Progenitor cell of endocrine pancreas (in vitro differentiated cells): ENCODE results near the gene MSRB1. TPM values are rescaled to one million over a fixed set of nuclear protein-coding genes. Genes with fewer than 3 reads are reported as not detected.

Source experiments
- DNase-seq: peaks from one replicate; pipeline ENCODE4 v3.0.0; 2021; ENCODE audit warnings: low spot score; ENCODE audit not compliant: unreplicated experiment
- H3K27ac Mint-ChIP-seq: 2 replicates; pipeline ENCODE4 v1.8.0; 2021; ENCODE audit warnings: mild to moderate bottlenecking, moderate library complexity, mixed read lengths
- H3K27me3 Mint-ChIP-seq: 2 replicates; pipeline ENCODE4 v1.8.0; 2021; ENCODE audit warnings: mixed read lengths
- H3K36me3 Mint-ChIP-seq: 2 replicates; pipeline ENCODE4 v1.8.0; 2022; ENCODE audit warnings: mixed read lengths; ENCODE audit not compliant: insufficient read depth
- H3K4me1 Mint-ChIP-seq: 2 replicates; pipeline ENCODE4 v1.8.0; 2021; ENCODE audit warnings: low read depth, mixed read lengths
- H3K4me3 Mint-ChIP-seq: 2 replicates; pipeline ENCODE4 v1.8.0; 2021; ENCODE audit warnings: low read depth, mild to moderate bottlenecking, moderate library complexity, mixed read lengths
- H3K9me3 Mint-ChIP-seq: 2 replicates; pipeline ENCODE4 v1.8.0; 2021; ENCODE audit warnings: low read depth, mixed read lengths
- total RNA-seq: library from RNA; stranded (reverse); gene quantifications from 2 replicates; pipeline ENCODE4 v1.2.1, GENCODE V29; 2021
- TF ChIP-seq, protein P1 (sequence below): fragments of 200-600 bp; sonication (generic); IDR thresholded peaks from one replicate; pipeline ENCODE4 v1.5.0; 2021; ENCODE audit warnings: antibody characterized with exemption, mild to moderate bottlenecking; ENCODE audit not compliant: unreplicated experiment

MSRB1 gene
- total RNA-seq, 1 donor from 2014 or later = 28.9 TPM

DNA sequence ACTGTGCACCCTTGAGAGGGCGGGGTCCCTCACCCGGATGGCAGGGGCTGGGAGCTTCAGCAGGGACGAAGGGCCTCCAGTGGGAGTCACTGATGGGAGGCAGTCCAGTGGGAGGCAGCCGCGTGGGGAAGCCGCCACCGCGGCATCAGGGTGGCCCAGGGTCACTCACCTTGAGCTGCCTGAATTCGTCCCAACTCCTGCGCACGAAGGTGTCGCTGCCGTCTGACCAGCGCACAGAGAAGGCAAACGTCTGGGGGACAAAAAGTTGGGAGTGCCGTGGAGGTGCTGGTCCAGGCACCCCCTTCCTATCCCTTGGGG lies 37.7 kb upstream of the MSRB1 start:
- no peak overlapping the region for H3K27ac Mint-ChIP-seq
- peaks cover 6% of the 10 kb centered on the region for H3K36me3 Mint-ChIP-seq
- H3K27me3 Mint-ChIP-seq = peaks cover 40% of the 10 kb centered on the region
- H3K4me3 Mint-ChIP-seq = no peak overlapping the region
- no peak for DNase-seq
- H3K9me3 Mint-ChIP-seq = no peaks in the 10 kb centered on the region
- peaks cover 11% of the 10 kb centered on the region for H3K4me1 Mint-ChIP-seq
- TF ChIP-seq, protein P1, sequence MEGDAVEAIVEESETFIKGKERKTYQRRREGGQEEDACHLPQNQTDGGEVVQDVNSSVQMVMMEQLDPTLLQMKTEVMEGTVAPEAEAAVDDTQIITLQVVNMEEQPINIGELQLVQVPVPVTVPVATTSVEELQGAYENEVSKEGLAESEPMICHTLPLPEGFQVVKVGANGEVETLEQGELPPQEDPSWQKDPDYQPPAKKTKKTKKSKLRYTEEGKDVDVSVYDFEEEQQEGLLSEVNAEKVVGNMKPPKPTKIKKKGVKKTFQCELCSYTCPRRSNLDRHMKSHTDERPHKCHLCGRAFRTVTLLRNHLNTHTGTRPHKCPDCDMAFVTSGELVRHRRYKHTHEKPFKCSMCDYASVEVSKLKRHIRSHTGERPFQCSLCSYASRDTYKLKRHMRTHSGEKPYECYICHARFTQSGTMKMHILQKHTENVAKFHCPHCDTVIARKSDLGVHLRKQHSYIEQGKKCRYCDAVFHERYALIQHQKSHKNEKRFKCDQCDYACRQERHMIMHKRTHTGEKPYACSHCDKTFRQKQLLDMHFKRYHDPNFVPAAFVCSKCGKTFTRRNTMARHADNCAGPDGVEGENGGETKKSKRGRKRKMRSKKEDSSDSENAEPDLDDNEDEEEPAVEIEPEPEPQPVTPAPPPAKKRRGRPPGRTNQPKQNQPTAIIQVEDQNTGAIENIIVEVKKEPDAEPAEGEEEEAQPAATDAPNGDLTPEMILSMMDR = no peak

DNA sequence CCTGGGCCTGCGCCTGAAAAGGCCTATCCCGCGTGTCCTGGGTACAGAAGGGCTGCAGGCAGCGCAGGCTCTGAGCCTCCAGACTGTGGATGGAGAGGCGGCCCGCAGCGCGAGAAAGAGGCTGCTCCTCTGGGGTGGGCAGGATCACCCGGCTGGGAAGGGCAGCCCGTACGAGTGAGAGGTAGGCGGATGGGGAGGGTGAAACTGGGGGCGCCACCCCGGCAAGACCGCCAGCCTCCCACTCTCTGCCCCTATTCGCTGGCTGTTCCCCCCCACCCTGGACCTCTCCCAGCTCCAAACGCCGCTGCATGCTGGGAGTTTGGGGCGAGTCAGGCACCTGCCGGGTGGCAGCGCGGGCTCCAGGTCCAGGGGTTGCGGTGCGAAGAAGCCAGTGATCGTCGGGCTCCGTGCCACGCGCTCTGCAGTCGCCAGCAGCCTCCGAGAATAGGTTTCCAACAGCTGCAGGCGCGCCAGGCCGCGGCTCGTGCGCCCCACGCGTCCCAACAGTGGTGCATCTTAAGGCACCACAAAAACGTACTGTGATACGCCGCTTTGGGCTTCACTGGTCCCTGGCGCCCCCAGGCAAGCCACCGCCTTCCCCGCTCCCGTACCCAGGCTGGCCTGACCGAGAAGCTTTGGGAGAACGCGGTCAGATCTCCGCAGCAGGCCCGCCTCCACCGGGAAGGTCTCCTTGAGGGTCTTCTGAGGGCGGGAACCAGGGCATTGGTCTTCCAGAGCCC lies 37.2 kb upstream of the MSRB1 start:
- Mint-ChIP-seq H3K4me3 (no peak overlapping the region), H3K36me3 (peaks cover 6% of the 10 kb centered on the region), H3K9me3 (no peaks in the 10 kb centered on the region), H3K27ac (no peak overlapping the region), H3K4me1 (peaks cover 10% of the 10 kb centered on the region), H3K27me3 (peaks cover 40% of the 10 kb centered on the region)
- TF ChIP-seq, protein P1 = no peak
- no peak for DNase-seq

DNA sequence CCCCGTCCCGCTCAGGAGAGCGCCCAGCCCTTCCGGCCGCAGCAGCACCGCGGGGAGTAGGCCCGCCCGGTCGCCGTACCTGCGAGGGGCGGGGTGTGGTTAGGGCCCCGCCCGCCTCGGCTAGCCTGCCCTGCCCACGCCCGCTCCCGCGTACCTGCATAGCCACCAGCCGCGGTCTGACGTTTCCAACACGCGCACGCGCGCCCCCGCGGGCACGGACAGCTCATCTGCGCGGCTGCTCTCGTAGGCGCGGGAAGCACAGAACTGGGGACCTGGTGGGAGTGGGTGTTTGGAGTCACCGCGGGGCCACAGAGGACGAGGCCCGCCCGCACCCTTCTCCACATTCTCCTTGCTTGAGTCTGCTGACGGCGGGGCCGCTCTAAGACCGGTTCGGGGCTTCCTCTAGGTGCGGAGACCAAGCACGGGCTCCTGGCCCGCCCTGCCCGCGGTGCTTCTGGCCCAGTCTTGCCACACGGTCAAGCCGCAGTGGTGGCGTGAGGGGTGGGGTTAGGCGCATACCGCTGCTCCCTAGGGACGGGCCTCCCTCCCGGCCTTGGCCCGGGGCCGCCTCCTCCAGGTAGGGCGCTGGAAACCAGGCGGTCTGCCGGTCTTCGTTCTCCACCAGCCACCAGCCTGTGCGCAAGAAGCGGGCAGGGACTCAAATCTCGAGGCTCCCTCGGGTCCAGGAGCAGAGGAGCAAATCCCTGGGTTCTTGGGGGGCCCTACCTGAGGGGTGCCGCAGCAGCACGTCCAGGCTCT lies 36.5 kb upstream of the MSRB1 start:
- H3K4me3 Mint-ChIP-seq = no peak overlapping the region

DNA sequence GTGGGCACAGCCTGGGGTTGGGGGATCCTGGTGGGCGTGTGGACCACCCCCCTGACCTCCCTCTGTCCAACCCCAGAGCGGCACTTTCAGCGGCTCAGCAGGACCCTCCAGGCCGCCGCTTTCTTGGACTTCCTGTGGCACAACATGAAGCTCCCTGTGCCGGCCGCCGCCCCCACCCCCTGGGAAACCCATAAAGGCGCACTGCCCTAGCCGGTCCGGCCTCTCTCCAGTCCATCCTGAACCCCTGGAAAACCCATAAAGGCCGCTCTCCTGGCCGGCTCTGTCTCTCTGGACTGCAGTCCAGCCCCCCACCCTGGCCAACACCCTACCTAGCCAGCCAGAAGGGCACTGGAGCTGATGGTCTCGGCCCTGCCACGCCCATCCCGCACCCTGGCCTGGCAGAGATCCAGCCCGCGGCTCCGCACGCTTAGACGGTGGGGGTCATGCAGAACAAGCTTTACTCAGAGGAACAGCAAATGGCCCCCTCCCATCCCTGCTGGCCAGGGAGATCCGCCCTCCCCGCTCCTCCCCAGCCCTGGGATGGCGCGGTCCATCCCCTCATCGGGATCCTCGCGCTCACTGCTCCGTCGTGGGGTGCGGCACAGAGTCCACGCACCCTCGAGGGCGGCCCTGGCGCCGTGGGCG lies 35.6 kb upstream of the MSRB1 start:
- peaks cover 7% of the 10 kb centered on the region for H3K36me3 Mint-ChIP-seq
- no peak overlapping the region for H3K4me3 Mint-ChIP-seq
- DNase-seq = no peak
- H3K9me3 Mint-ChIP-seq = no peaks in the 10 kb centered on the region
- peaks cover 5% of the 10 kb centered on the region for H3K4me1 Mint-ChIP-seq
- peaks cover 40% of the 10 kb centered on the region for H3K27me3 Mint-ChIP-seq
- H3K27ac Mint-ChIP-seq = no peak overlapping the region
- TF ChIP-seq, protein P1 = no peak

More for the DNA sequence above, 36.5 kb upstream of the MSRB1 start:
- Mint-ChIP-seq H3K27me3 (peaks cover 40% of the 10 kb centered on the region), H3K27ac (no peak overlapping the region), H3K4me1 (peaks cover 5% of the 10 kb centered on the region), H3K9me3 (no peaks in the 10 kb centered on the region), H3K36me3 (peaks cover 7% of the 10 kb centered on the region)
- DNase-seq = no peak
- TF ChIP-seq, protein P1 = no peak

DNA sequence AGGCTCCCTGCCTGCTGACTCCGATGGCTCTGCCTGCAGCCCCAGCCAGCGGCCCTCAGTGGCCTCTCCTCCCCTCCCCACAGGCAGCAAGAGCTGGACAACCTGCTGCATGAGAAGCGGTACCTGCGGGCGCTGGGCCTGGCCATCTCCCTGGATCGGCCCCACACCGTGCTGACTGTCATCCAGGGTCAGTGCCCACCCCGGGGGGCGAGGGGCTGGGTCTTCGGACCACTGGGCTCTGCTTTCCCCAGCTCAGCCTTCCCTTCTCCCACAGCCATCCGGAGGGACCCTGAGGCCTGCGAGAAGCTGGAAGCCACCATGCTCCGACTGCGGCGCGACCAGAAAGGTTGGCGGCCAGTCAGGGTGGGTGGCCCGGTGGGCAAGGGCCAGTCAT lies 34.9 kb upstream of the MSRB1 start:
- Mint-ChIP-seq H3K9me3 (no peaks in the 10 kb centered on the region), H3K27ac (no peak overlapping the region), H3K4me1 (peaks cover 2% of the 10 kb centered on the region), H3K4me3 (no peak overlapping the region), H3K27me3 (peaks cover 36% of the 10 kb centered on the region), H3K36me3 (peaks cover 7% of the 10 kb centered on the region)
- DNase-seq = no peak
- TF ChIP-seq, protein P1 = no peak
